Mesendoderm (in vitro differentiated cells): Measurements from ENCODE around the gene GPR37L1.
"Not testable (repeated sequence)": the region's sequence is repeated elsewhere in the genome, so short reads cannot be mapped to it uniquely, and the experiment has no call there.

Source experiments
- DNase-seq: peaks from one replicate; pipeline ENCODE4 v3.0.0; 2013
- H2AK5ac ChIP-seq: 2 replicates; pipeline ENCODE4 v1.6.1; 2013; ENCODE audit warnings: low read length, inconsistent platforms
- H2BK120ac ChIP-seq: 2 replicates; pipeline ENCODE4 v1.6.1; 2013; ENCODE audit warnings: low read depth, mild to moderate bottlenecking, low read length, moderate library complexity, mixed read lengths
- H2BK15ac ChIP-seq: replicated peaks from 2 replicates; pipeline ENCODE4 v1.6.1; 2013; ENCODE audit warnings: low read depth, mild to moderate bottlenecking, moderate library complexity
- H2BK5ac ChIP-seq: 2 replicates; pipeline ENCODE4 v1.6.1; 2013; ENCODE audit warnings: low read length, inconsistent platforms
- H3K18ac ChIP-seq: 2 replicates; pipeline ENCODE4 v1.6.1; 2013; ENCODE audit warnings: mild to moderate bottlenecking, low read length, mixed read lengths
- H3K23ac ChIP-seq: one replicate; pipeline ENCODE4 v1.6.1; 2013; ENCODE audit warnings: low read length
- H3K27ac ChIP-seq: 2 replicates; pipeline ENCODE4 v1.5.1; 2013; ENCODE audit warnings: low read depth, mild to moderate bottlenecking, inconsistent platforms, low read length, moderate library complexity
- H3K27me3 ChIP-seq: 2 replicates; pipeline ENCODE4 v1.6.1; 2013; ENCODE audit warnings: low read length, control low read depth, mild to moderate bottlenecking, inconsistent platforms; ENCODE audit not compliant: insufficient read depth, poor library complexity
- H3K36me3 ChIP-seq: 2 replicates; pipeline ENCODE4 v1.6.1; 2013; ENCODE audit warnings: low read length, inconsistent platforms; ENCODE audit not compliant: control insufficient read depth, insufficient read depth
- H3K4ac ChIP-seq: one replicate; pipeline ENCODE4 v1.6.1; 2013; ENCODE audit warnings: low read depth, mild to moderate bottlenecking, low read length, moderate library complexity
- H3K4me1 ChIP-seq: 2 replicates; pipeline ENCODE4 v1.6.1; 2013; ENCODE audit warnings: low read depth, low read length, inconsistent platforms; ENCODE audit not compliant: control insufficient read depth
- H3K4me2 ChIP-seq: 2 replicates; pipeline ENCODE4 v1.6.1; 2013; ENCODE audit warnings: low read length
- H3K4me3 ChIP-seq: 2 replicates; pipeline ENCODE4 v1.5.1; 2013; ENCODE audit warnings: mild to moderate bottlenecking, low read length
- H3K56ac ChIP-seq: one replicate; pipeline ENCODE4 v1.6.1; 2013; ENCODE audit warnings: low read length
- H3K79me1 ChIP-seq: 2 replicates; pipeline ENCODE4 v1.6.1; 2013; ENCODE audit warnings: low read length, inconsistent platforms
- H3K79me2 ChIP-seq: 2 replicates; pipeline ENCODE4 v1.6.1; 2013; ENCODE audit warnings: mild to moderate bottlenecking, low read length; ENCODE audit not compliant: control insufficient read depth, insufficient read depth
- H3K9ac ChIP-seq: 2 replicates; pipeline ENCODE4 v1.6.1; 2013; ENCODE audit warnings: low read length, inconsistent platforms
- H4K5ac ChIP-seq: one replicate; pipeline ENCODE4 v1.6.1; 2013; ENCODE audit warnings: low read length
- H4K8ac ChIP-seq: one replicate; pipeline ENCODE4 v1.6.1; 2013; ENCODE audit warnings: low read depth, mild to moderate bottlenecking, control low read depth, low read length, moderate library complexity
- WGBS: extraction: QIAGEN DNeasy Blood & Tissue Kit; methylation state at CpG from one replicate; pipeline ENCODE4 v1.1.7; 2013; ENCODE audit warnings: low lambda C conversion rate, missing lambda C conversion rate; ENCODE audit not compliant: insufficient coverage; ENCODE audit errors: extremely low coverage; 5-methylcytosine and 5-hydroxymethylcytosine counted together

The GPR37L1 gene

GRCh38 chr1:202133496-202133895 is 10.8 kb downstream of the GPR37L1 start:
- no peak overlapping the region for H3K9ac ChIP-seq
- no peaks in the 10 kb centered on the region for H3K27me3 ChIP-seq
- H3K23ac ChIP-seq: no peak overlapping the region
- no peak overlapping the region for H2AK5ac ChIP-seq
- no peak overlapping the region for H3K4me3 ChIP-seq
- DNase-seq: no peak
- no peak overlapping the region for H3K4ac ChIP-seq
- no peak overlapping the region for H3K27ac ChIP-seq
- H3K56ac ChIP-seq: no peak overlapping the region
- no peak overlapping the region for H2BK5ac ChIP-seq
- H2BK120ac ChIP-seq: no peak overlapping the region
- H4K5ac ChIP-seq: no peak overlapping the region
- no peak overlapping the region for H3K18ac ChIP-seq
- H3K4me2 ChIP-seq: no peak overlapping the region
- H3K79me2 ChIP-seq: peaks cover 6% of the 10 kb centered on the region
- no peak overlapping the region for H4K8ac ChIP-seq
- peaks cover 2% of the 10 kb centered on the region for H3K4me1 ChIP-seq
- WGBS: no CpG with 5 or more reads among the region's 8 CpGs
- H3K36me3 ChIP-seq: peaks cover 11% of the 10 kb centered on the region
- H2BK15ac ChIP-seq: no peak overlapping the region
- peaks cover 7% of the 10 kb centered on the region for H3K79me1 ChIP-seq

GRCh38 chr1:202133989-202134388 is 11.3 kb downstream of the GPR37L1 start:
- Histone ChIP-seq H4K8ac (no peak overlapping the region), H2BK5ac (no peak overlapping the region), H3K79me2 (peaks cover 9% of the 10 kb centered on the region), H3K27ac (no peak overlapping the region), H2AK5ac (no peak overlapping the region), H3K4me3 (no peak overlapping the region), H2BK120ac (no peak overlapping the region), H3K36me3 (peaks cover 11% of the 10 kb centered on the region), H3K56ac (no peak overlapping the region), H3K79me1 (peaks cover 10% of the 10 kb centered on the region), H3K18ac (no peak overlapping the region), H3K23ac (no peak overlapping the region), H3K4ac (no peak overlapping the region), H3K27me3 (no peaks in the 10 kb centered on the region), H2BK15ac (no peak overlapping the region), H3K4me1 (peaks cover 2% of the 10 kb centered on the region), H3K9ac (no peak overlapping the region), H3K4me2 (no peak overlapping the region), H4K5ac (no peak overlapping the region)
- no peak for DNase-seq
- no CpG with 5 or more reads among the region's 5 CpGs for WGBS

DNA sequence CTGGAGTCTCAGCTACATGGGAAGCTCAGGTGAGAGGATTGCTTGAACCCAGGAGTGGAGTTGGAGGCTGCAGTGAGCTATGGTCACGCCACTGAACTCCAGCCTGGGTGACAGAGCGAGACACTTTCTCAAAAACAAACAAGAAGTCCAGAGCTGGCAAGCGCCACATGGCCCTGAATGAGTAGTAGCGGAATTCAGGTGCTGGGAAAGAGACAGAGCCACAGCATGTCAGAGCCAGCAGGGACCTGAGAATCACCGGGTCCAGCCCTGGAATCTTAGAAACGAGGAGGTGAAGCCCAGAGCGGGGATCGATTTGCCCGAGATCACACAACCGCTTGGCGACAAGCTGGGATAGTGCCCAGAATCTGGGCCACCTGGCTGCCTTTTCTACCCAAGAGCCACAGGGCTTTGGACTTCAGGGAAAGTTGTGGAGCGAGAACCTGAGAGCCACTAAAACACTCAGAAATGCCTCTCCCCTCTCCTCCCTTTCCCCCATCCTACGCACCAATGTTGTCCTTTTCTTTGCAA is 12.0 kb downstream of the GPR37L1 start:
- Histone ChIP-seq H3K27ac (no peak overlapping the region), H3K23ac (no peak overlapping the region), H3K27me3 (no peaks in the 10 kb centered on the region), H3K56ac (peak overlapping the region; percentile 82), H3K18ac (no peak overlapping the region), H3K79me1 (peaks cover 11% of the 10 kb centered on the region), H4K8ac (no peak overlapping the region), H2AK5ac (no peak overlapping the region), H3K4me3 (no peak overlapping the region), H3K4me2 (no peak overlapping the region), H3K4ac (no peak overlapping the region), H3K36me3 (peaks cover 11% of the 10 kb centered on the region), H2BK5ac (no peak overlapping the region), H3K9ac (peak overlapping the region; percentile 48), H3K79me2 (peaks cover 10% of the 10 kb centered on the region), H2BK15ac (no peak overlapping the region), H3K4me1 (peaks cover 2% of the 10 kb centered on the region), H2BK120ac (no peak overlapping the region), H4K5ac (no peak overlapping the region)
- DNase-seq: no peak
- WGBS: no CpG with 5 or more reads among the region's 13 CpGs

- Histone ChIP-seq H4K5ac (no peak overlapping the region), H2AK5ac (no peak overlapping the region), H3K36me3 (peaks cover 11% of the 10 kb centered on the region), H3K9ac (peak overlapping the region; percentile 48), H2BK120ac (no peak overlapping the region), H2BK15ac (no peak overlapping the region), H3K56ac (peak overlapping the region; percentile 82), H3K79me2 (peaks cover 10% of the 10 kb centered on the region), H3K18ac (no peak overlapping the region), H4K8ac (no peak overlapping the region), H3K4me3 (no peak overlapping the region), H3K4me2 (no peak overlapping the region), H3K79me1 (peaks cover 11% of the 10 kb centered on the region), H3K27ac (no peak overlapping the region), H2BK5ac (no peak overlapping the region), H3K4me1 (peaks cover 2% of the 10 kb centered on the region), H3K23ac (peak overlapping the region; percentile 45), H3K27me3 (no peaks in the 10 kb centered on the region), H3K4ac (no peak overlapping the region)
- WGBS: no CpG with 5 or more reads among the region's 15 CpGs
- peak; percentile 80 for DNase-seq
These were observed 12.6 kb downstream of the GPR37L1 start for GRCh38 chr1:202135221-202135721.

GRCh38 chr1:202140833-202141232 is 18.1 kb downstream of the GPR37L1 start:
- Histone ChIP-seq H4K5ac (no peak overlapping the region), H3K79me2 (peaks cover 35% of the 10 kb centered on the region), H3K23ac (no peak overlapping the region), H2BK120ac (no peak overlapping the region), H3K4me1 (peaks cover 2% of the 10 kb centered on the region), H3K9ac (no peak overlapping the region), H4K8ac (no peak overlapping the region), H3K4me3 (no peak overlapping the region), H3K56ac (no peak overlapping the region), H3K27ac (no peak overlapping the region), H3K36me3 (peaks cover 2% of the 10 kb centered on the region), H3K4me2 (no peak overlapping the region), H2BK5ac (no peak overlapping the region), H2BK15ac (no peak overlapping the region), H3K79me1 (peaks cover 29% of the 10 kb centered on the region), H3K27me3 (no peaks in the 10 kb centered on the region), H3K4ac (no peak overlapping the region), H3K18ac (no peak overlapping the region), H2AK5ac (no peak overlapping the region)
- WGBS: no CpG with 5 or more reads among the region's 4 CpGs
- DNase-seq: no peak

GRCh38 chr1:202141468-202141867 is 18.8 kb downstream of the GPR37L1 start:
- Histone ChIP-seq H3K79me2 (peaks cover 35% of the 10 kb centered on the region), H3K79me1 (peaks cover 29% of the 10 kb centered on the region)
- not testable (repeated sequence) for H2BK120ac ChIP-seq, H4K8ac ChIP-seq, H2AK5ac ChIP-seq, DNase-seq, H2BK15ac ChIP-seq, H3K56ac ChIP-seq, H3K36me3 ChIP-seq, H3K9ac ChIP-seq, H3K4ac ChIP-seq, H4K5ac ChIP-seq, H3K4me1 ChIP-seq, H3K4me2 ChIP-seq, H3K4me3 ChIP-seq, H2BK5ac ChIP-seq, H3K23ac ChIP-seq, H3K27me3 ChIP-seq, H3K18ac ChIP-seq, H3K27ac ChIP-seq
- WGBS: no CpG with 5 or more reads among the region's 3 CpGs
